Right lobe of liver (tissue), 6 donors: ENCODE data around the gene ABHD16A. TPM values are rescaled to one million over a fixed set of nuclear protein-coding genes. Genes with fewer than 3 reads are reported as not detected.

Experiments used
- ATAC-seq, 4 donors: fragments of 200-7000 bp; cut with Tn5 transposase; one replicate each; pipeline ENCODE4 v1.9.1; 2020; ENCODE audit warnings: mild to moderate bottlenecking in 4 of 4, moderate library complexity in 4 of 4
- DNase-seq, 3 donors: peaks; one replicate each; pipeline ENCODE4 v3.0.0-alpha.2; 2020
- H3K27ac ChIP-seq, 3 donors: fragments of 200-600 bp; one replicate each; pipeline ENCODE4 v1.8.0; 2022
- H3K27me3 ChIP-seq, 2 donors: fragments of 200-600 bp; one replicate each; pipeline ENCODE4 v1.8.0; 2022
- H3K36me3 ChIP-seq, 4 donors: fragments of 200-600 bp; sonication (generic) in 1 of 4; one replicate each; pipeline versions ENCODE4 v1.5.1 to v1.8.0; 2017 to 2022; ENCODE audit warnings: control low read depth in 1 of 4
- H3K4me1 ChIP-seq, 4 donors: fragments of 200-600 bp; sonication (generic) in 1 of 4; one replicate each; pipeline versions ENCODE4 v1.5.1 to v1.8.0; 2017 to 2022; ENCODE audit warnings: control low read depth in 1 of 4
- H3K4me3 ChIP-seq, 3 donors: fragments of 200-600 bp; one replicate each; pipeline ENCODE4 v1.8.0; 2022
- H3K9me3 ChIP-seq, 4 donors: fragments of 200-600 bp; sonication (generic) in 1 of 4; one replicate each; pipeline versions ENCODE4 v1.5.1 to v1.8.0; 2017 to 2022; ENCODE audit warnings: control low read depth in 1 of 4
- POLR2A ChIP-seq: fragments of 450-650 bp; IDR thresholded peaks from one replicate; pipeline ENCODE4 v1.6.1; 2017; ENCODE audit warnings: antibody characterized with exemption, mild to moderate bottlenecking
- WGBS: methylation state at CpG from one replicate; pipeline ENCODE4 v1.1.6; 2018; ENCODE audit warnings: low coverage, low lambda C conversion rate; ENCODE audit not compliant: insufficient coverage; ENCODE audit errors: missing lambda C conversion rate; 5-methylcytosine and 5-hydroxymethylcytosine counted together
- intact Hi-C, 2 donors: fragments of 100-400 bp; cut with DNase I; formaldehyde crosslinking; loops; one replicate each; pipeline versions ENCODE4 v1.11.2 to v1.14.1; 2022
- total RNA-seq, 6 experiments: library from RNA; depleted of rRNA in 2 of 6; stranded (reverse); fragments of >200 nt in 2 of 6; fragmentation: NEBNext Ultra II Directional in 3 of 6; extraction: Animal tissue kit (Norgen Biotek cat#: 25700) in 3 of 6; gene quantifications; one replicate each; pipeline versions ENCODE4 v1.1.0 to v1.2.4, GENCODE V29; 2016 to 2023
- TF ChIP-seq, protein P1 (sequence below), 4 donors: fragments of 200-600 bp in 3 of 4; fragments of 450-650 bp in 1 of 4; IDR thresholded peaks; one replicate each; pipeline versions ENCODE4 v1.5.1 to v1.8.0; 2016 to 2022; ENCODE audit warnings: antibody characterized with exemption in 4 of 4, mild to moderate bottlenecking in 2 of 4
- donor health status: DM: no; HTN: yes; CAD: no.
- donor health status: DM: no; HTN: no; CAD: no.
- donor health status: DM: no; HTN: no; CAD: no.
- donor health status: DM: no; HTN: yes; CAD: no.
- donor health status: DM: no; HTN: yes; CAD: no.

The ABHD16A gene
- total RNA-seq, 6 experiments from 2014 or later, result 29.7 to 34.8 (median 31.2) TPM

DNA sequence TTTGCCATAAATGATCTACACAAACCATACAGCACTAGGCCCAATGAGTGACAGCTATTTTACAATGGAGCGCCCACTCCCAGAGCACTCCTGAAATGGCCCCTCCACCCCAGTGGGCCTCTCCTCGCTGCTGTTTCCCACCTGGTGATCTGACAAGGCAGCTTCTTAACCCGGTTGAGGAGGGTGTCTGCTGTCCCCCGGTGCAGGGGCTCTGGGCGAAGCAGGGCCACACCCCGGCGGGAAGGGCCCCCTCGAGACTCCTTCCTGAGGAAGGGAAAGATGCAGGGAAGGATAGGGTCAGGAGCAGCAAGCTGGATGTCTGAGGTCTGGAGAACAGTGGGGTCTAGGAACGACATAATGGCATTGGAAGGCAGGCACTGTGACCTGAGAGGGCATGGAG is 10.2 kb downstream of the ABHD16A start:
- no peaks in the 10 kb centered on the region for H3K4me1 ChIP-seq
- intact Hi-C loops, result no loop called here

DNA sequence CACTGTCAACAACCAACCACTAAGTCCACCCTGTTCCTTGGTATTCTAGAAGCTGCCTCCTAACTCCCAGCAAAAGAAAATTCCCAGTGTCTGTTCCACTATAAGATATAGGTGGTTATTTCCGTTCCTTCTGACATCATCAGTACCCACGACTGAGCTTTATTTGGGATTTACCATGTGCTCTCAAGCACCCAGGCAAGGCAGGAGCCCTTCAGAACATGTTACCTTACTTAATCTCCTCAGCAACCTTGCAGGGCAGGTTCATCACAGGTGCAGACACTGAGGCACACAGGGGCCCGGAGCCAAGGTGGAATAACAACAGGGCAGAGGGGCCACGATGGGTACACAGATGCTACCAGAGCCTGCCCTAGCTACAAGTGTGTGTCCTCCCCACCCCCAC is 10.8 kb downstream of the ABHD16A start:
- intact Hi-C loops, result no loop called here
- no peak overlapping the region for H3K27ac ChIP-seq
- no peak for ATAC-seq
- H3K4me3 ChIP-seq, result no peak overlapping the region
- DNase-seq, result no peak
- H3K4me1 ChIP-seq, result no peaks in the 10 kb centered on the region
- H3K9me3 ChIP-seq, result no peaks in the 10 kb centered on the region
- WGBS, result 85% methylated on average over 2 of the region's 4 CpGs
- TF ChIP-seq, protein P1, sequence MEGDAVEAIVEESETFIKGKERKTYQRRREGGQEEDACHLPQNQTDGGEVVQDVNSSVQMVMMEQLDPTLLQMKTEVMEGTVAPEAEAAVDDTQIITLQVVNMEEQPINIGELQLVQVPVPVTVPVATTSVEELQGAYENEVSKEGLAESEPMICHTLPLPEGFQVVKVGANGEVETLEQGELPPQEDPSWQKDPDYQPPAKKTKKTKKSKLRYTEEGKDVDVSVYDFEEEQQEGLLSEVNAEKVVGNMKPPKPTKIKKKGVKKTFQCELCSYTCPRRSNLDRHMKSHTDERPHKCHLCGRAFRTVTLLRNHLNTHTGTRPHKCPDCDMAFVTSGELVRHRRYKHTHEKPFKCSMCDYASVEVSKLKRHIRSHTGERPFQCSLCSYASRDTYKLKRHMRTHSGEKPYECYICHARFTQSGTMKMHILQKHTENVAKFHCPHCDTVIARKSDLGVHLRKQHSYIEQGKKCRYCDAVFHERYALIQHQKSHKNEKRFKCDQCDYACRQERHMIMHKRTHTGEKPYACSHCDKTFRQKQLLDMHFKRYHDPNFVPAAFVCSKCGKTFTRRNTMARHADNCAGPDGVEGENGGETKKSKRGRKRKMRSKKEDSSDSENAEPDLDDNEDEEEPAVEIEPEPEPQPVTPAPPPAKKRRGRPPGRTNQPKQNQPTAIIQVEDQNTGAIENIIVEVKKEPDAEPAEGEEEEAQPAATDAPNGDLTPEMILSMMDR (IDR thresholded peaks at IDR 0.05), result no peak
- TF ChIP-seq POLR2A, result no peak
- peaks cover 0 to 86% (median 24%) of the 10 kb centered on the region in 4 donors for H3K36me3 ChIP-seq
- no peaks in the 10 kb centered on the region for H3K27me3 ChIP-seq

More for the DNA sequence above, 10.2 kb downstream of the ABHD16A start:
- ATAC-seq (no peak), DNase-seq (no peak)
- Histone ChIP-seq H3K9me3 (no peaks in the 10 kb centered on the region), H3K27me3 (no peaks in the 10 kb centered on the region), H3K27ac (no peak overlapping the region), H3K36me3 (peaks cover 0 to 80% (median 23%) of the 10 kb centered on the region in 4 donors), H3K4me3 (no peak overlapping the region)
- 90% methylated on average over 7 of the region's 9 CpGs for WGBS
- TF ChIP-seq POLR2A, result no peak
- TF ChIP-seq, protein P1 (IDR thresholded peaks at IDR 0.05), result no peak

DNA sequence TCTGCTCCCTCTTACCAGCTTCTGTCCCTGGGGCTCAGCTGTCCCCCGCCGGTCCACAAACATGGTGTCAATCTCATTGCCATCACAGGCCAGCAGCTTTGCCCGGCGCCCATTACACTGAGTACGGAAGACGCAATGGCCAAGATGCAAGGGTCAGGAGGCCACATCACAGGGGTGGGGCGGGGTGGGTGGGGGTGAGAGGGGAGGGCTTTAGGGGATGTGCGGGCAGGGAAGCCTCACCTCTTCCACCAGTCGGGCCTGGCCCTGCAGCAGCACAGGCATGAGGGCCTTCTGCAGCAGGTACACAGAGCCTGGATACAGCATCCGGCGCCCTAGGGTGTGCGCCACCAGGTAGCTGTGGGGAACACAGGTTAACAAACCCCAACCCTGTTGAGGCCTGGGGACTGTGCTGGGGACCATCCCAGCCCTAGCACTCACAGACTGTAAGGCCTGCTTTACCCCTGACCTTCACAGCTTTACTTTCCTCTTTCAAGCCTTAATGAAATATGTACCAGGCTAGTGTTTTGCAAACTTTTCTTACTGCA is 11.5 kb downstream of the ABHD16A start:
- no peaks in the 10 kb centered on the region for H3K4me1 ChIP-seq
- H3K4me3 ChIP-seq, result no peak overlapping the region
- H3K27ac ChIP-seq, result no peak overlapping the region
- WGBS, result 95% methylated on average over 6 of the region's 12 CpGs
- intact Hi-C loops, result no loop called here
- ATAC-seq (no peak), DNase-seq (no peak)
- peaks cover 0 to 89% (median 25%) of the 10 kb centered on the region in 4 donors for H3K36me3 ChIP-seq
- no peaks in the 10 kb centered on the region for H3K27me3 ChIP-seq
- no peaks in the 10 kb centered on the region for H3K9me3 ChIP-seq
- TF ChIP-seq POLR2A, result no peak
- TF ChIP-seq, protein P1 (IDR thresholded peaks at IDR 0.05), result no peak

DNA sequence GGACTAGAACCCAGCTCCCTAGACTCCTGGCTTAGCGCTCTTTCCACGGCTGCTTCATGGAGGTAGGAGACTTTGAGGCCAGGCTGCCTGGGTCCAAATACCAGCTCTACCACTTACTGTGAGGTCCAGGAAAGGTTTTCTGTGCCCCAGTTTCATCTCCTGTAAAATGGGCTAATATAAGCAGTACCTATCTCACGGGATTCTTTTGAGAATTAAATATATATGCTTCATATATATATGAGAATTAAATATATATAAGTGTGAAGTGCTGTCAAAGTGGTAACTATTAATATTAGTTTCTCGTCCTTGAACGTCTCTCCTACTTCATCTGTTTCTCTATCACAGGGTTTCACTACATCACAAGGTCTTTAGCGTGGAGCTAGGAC is 12.1 kb downstream of the ABHD16A start:
- H3K36me3 ChIP-seq, result peaks cover 0 to 87% (median 25%) of the 10 kb centered on the region in 4 donors
- H3K27ac ChIP-seq, result no peak overlapping the region
- TF ChIP-seq, protein P1 (IDR thresholded peaks at IDR 0.05), result no peak
- TF ChIP-seq POLR2A, result no peak
- no peaks in the 10 kb centered on the region for H3K9me3 ChIP-seq
- no peak for ATAC-seq
- DNase-seq, result no peak
- H3K4me3 ChIP-seq, result no peak overlapping the region
- no peaks in the 10 kb centered on the region for H3K4me1 ChIP-seq
- intact Hi-C loops, result no loop called here
- no peaks in the 10 kb centered on the region for H3K27me3 ChIP-seq
- 93% methylated on average over 6 of the region's 6 CpGs for WGBS
